GM18951 (cell line): ENCODE measurements around the gene ZGPAT.

ENCODE experiments used
- POLR2A ChIP-seq: IDR thresholded peaks from 4 replicates; pipeline ENCODE4 v1.6.1; 2011; ENCODE audit warnings: mild to moderate bottlenecking; ENCODE audit not compliant: insufficient read length, insufficient read depth; ENCODE audit errors: extremely low read depth
- in situ Hi-C: fragments of 300-500 bp; cut with MboI; formaldehyde crosslinking; loops from one replicate; pipeline ENCODE4 v1.12.0; 2022; ENCODE audit warnings: low sequenced_read_pairs, mixed read lengths, inconsistent platforms; ENCODE audit not compliant: unreplicated experiment

Gene ZGPAT

DNA sequence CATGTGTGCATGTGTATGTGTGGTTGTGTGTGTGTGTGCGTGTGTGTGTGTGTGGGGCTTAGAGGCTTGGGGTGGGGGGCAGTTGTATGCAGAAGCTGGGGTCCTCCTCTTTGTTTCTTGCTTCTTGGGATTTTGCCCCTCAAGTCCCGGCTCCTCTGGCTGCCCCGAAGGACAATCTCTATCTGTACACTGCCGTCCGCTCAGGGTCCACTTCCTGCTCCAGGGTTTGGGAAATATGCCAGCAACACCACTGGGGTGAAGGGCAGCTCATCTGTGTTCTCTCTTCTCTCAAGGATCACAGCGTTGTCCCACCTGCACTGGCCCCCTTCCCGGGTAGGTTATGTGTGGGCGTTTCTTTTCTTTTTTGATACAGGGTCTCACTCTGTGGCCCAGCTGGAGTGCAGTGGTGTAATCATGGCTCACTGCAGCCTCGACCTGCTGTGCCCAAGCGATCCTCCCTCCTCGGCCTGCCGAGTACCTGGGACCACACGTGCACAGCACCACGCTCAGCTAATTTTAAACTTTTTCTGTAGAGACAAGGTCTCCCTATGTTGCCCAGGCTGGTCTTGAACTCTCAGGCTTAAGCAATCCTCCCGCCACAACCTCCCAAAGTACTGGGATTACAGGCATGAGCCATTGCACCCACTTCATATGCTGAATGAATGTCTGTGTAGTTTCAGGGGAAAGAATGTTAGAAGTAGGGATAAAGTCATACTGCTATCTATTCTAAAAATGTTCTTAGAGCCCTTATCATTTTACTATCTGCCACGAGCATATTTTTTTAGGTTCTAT is 57.4 kb downstream of the ZGPAT start:
- in situ Hi-C loops, result no loop called here
- no peak for TF ChIP-seq POLR2A

DNA sequence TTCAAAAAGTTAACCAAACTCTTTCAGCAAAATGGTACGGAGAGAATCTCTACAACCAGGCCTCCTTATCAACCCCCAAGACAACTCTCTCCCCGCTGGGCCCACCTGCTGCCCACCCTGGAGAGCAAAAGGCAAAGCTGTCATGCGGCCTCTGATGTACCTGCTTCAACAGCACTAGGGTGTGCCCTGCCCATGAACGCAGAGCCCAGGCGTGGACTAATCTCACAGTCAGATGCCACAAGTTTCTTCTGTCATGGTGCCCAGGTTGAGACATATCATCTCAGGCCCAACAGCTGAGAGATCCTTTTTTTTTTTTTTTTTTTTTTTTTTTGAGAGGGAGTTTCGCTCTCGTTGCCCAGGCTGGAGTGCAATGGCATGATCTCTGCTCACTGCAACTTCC is 58.1 kb downstream of the ZGPAT start:
- in situ Hi-C loops, result no loop called here
- no peak for TF ChIP-seq POLR2A

DNA sequence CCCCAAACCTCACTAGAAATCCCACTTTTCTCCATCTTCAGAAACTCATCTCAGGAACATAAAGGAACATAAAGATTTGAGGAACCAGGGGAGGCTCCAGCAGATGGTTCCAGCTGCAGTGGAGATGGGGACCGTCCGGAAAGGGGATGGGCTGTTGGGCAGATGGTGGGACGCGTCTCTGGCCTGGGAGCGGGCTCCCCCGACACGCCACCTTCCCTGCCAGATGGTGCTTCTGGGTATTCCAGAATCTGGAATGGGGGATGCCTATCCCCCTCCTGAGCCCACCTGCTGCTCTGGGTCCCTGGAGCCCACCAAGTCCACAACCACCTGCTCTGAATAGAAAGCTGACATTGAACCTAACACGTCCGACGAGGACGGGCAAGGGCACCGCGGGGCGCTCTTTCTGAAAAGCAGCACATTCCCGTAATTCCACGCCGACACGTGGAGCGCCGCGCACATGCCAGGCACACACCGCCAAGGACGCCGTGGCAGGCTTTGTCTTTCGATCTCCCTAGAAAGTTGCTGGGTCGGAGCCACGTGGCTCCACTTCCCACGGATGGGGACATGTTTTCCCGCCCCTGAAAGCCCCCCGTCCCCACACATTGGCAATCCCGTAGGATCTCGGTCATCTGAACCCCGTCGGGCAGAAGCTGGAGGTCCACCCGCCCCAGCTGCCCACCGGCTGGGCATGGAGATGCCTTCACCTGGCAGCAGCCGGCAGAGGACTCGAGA is 59.0 kb downstream of the ZGPAT start:
- in situ Hi-C loops, result no loop called here
- no peak for TF ChIP-seq POLR2A

DNA sequence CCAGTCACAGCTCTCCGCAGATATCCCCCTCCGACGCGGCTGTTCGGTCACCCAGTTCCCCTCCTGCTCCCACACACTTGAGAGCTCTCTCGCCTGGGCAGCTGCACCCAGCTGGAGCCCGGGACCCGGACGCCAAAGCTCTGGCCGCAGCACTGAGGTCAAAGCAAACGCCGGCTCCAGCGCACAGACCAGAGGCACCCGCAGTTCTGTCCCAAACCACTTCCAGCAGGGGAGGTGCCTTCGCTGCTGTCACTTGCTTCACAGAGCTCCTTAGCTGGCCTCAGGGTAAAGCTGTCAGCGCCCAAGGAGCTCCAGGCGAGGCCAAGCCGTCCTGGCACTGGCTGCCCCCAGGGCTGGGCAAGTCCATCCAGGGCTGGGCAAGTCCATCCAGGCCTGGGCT is 59.6 kb downstream of the ZGPAT start:
- no peak for TF ChIP-seq POLR2A
- in situ Hi-C loops, result no loop called here

DNA sequence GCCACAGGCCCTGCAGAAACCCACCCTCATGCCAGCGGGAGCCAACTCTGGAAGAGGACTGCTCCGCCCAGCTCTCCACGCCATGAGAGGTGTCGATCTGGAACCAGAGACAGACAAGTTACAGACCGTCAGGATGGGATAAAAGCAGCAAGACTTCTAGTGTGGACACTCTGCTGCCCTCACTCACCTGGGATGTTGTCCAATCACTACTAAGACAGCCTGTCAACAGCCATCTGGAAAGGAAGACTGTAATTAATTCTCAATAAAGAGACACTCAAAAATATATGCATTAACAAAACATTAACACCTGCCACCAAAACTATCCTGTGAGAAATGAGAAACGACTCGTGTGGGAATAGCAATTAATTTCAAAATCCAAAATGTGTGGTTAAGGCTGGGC is 60.0 kb downstream of the ZGPAT start:
- no peak for TF ChIP-seq POLR2A
- in situ Hi-C loops, result no loop called here

DNA sequence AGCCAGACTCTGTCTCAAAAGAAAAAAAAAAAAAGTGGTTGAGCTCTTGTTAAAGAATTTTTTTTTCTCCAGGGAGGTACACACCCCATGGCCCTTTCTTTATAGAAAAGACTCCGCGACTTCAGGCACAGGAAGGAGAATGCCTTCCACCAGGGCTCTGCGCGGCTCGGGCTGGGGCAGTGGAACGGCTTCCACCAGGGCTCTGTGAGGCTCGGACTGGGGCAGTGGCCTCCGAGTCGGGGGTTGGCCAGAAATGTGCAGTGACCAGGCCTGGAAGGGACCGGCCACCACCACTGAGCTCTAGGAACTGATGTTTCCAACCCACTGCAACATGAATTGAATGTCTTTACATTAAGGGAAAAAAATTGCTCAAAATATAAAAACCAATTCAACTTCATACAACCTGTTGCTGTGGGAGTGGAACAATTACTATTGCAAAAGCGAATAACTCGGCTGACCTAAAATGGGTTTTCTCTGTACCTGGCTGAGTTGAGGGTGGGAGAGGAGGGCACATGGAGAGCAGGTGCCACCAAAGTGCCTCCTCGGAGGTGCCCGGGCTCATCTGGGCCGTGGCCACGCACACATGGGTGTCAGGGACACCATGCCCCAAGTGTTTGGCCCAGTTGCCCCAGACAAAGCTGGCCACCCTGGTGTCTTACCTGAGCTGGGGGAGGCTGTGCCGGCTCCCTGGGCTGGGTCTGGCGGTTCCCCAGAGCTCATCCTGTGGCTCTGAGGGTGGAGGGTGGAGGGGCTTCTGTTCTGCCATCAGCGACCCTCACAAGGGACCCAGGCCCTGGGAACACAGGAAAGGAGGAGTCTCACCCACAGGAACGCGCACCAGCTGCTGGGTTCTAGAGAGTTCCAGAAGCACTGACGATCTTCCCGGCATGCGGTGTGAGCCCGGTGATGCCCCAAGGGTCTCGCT is 61.0 kb downstream of the ZGPAT start:
- in situ Hi-C loops, result no loop called here
- no peak for TF ChIP-seq POLR2A

DNA sequence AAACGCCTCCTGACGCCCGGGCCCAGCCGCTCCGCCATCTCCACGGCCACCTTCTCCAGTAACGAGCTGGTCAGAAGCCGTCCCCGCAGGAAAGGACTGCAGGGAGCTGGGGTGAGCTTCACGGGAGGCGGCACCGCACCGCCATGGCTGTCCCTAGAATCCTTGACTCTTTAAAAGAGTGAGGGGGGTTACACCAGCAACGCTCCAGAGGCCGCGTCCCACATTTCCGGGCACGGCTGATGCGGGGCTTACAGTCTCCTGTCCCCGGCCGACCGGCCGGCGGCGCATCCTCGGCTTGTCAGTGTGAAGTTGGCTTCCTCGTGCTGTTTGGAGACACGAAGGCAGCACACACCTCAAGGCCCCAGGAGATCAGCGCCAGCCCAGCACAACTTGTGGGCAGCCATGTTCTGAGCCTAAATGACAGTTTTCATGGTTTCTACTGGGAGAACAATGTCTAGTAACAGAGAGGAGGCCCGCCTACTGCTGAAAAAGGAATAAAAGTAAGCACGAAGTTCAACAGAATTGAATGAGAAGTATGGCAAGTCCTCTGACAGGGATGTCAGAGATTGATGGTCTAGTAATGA is 62.1 kb downstream of the ZGPAT start:
- in situ Hi-C loops, result no loop called here
- no peak for TF ChIP-seq POLR2A

DNA sequence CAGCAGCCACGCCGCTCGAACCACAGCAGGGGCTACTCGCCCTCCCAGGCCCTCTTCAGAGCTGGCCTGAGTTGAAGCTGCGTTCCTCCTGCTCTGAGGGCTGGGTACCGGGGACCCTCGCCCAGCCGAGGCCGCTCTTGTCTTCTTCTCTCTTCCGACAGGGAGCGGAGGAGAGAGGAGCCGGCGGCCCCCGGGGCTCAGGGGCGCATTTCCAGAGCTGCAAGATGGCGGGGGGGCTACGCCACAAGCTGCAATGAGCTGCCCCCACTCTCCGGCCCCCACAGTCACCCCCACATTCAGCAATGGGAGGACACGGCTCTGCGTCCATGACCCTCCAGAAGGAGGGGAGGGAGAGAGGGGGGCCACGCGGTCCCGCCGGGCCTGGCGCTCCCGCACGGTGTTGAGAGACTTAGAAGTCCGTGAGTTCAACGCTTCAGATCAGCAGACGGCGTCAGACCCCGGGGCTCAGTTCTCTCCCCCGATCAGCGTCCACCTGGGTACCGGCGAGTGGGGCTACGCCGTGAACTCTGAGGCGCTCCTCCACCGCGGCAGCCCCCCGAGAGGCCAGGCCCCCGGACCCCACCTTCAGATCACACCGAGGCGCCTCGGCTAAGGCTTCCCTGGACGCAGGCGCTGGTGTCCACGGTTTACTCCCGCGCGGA is 63.3 kb downstream of the ZGPAT start:
- TF ChIP-seq POLR2A, result no peak
- in situ Hi-C loops, result no loop called here

DNA sequence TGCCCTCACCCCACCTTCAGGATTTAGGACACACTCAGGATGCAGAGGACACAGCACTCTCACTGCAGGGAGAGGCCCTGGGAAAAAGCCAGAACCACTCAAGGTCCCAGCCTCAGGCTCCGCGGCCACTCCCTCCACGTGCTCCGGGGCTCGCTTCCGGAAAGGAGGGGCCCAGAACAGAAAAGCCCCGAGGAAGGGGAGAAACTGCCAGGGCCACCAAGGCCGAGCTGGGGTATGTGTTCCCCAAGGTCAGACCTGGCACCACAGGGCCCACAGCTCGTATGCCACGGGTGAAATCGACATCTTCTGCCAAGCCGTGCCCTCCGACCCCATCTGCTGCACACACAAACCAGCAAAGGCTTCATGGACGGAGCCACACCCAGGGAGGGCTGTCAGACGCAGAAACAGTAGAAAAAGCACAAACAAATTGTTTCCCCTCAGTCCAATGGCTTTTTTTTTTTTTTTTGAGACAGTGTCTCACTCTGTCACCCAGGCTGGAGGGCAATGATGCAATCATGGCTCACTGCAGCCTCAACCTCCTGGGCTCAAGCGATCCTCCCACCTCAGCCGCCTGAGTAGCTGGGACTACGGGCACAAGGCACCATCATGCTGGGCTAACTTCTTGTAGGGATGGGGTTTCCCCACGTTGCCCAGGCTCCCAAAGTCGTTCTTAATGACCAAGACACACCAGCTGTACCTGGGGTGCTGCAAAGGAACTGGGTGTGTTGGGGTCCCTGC is 65.1 kb downstream of the ZGPAT start:
- in situ Hi-C loops, result no loop called here

DNA sequence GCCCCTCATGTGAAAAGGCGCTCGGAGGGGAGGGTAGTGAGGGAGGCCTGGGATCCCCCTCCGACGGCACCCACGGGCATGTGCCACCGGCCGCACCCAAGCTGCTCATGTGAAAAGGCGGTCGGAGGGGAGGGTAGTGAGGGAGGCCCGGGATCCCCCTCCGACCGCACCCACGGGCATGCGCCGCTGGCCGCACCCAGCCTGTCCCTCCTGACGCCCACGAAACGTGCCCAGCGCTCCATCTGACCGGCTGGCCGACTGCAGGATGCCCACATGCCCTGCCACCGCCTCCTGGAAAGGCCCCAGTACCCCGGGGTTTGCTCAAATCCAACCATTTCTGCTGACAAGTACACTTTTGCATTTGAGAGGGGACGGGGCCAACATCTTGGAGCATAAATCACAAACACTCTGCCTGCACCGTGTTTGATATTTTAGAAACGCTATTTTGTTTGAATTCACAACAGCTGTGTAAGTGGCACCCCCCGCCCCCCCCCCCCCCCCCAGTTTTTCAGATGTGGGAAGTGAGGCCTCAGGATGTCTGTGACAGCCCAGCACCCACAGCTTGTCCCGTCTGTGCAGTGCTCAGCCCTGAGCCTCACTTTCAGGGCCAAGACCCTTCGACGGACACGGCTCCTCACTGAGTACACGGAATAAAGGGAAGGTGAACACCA is 65.9 kb downstream of the ZGPAT start:
- no peak for TF ChIP-seq POLR2A
- in situ Hi-C loops, result no loop called here

More for the DNA sequence above, 65.1 kb downstream of the ZGPAT start:
- no peak for TF ChIP-seq POLR2A

DNA sequence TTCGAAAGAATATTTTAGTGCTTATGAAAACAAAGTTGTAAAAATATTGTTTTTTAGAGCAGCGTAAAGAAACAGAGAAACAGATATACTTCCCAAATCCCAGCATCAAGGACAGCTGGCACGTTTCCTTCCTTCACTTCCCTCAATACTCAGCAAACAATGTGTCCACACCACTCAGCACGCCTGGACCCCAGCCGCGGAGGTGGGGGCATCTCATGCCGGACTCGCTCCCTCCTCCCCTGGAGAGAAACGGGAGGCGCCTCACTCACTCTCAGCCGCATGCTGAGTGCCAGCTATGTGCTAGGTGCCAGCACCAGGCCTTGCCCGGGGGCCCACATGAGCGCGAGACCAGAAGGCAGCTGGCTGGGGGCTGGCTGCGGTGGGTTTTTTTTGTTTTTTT is 66.5 kb downstream of the ZGPAT start:
- TF ChIP-seq POLR2A, result no peak
- in situ Hi-C loops, result no loop called here
